ENCODE data around the gene CNTNAP5.

CNTNAP5 gene

GRCh38 chr2:124328397-124328796 lies 303.3 kb downstream of the CNTNAP5 start:
- POLR2A ChIA-PET (ENCODE audit: low non-redundant PET) = no interaction called here

GRCh38 chr2:124333784-124334183 lies 308.7 kb downstream of the CNTNAP5 start:
- no peak for TF ChIP-seq CTCF (conservative IDR thresholded peaks at IDR 0.05; ENCODE audit: low read depth)
- H3K27ac ChIP-seq = no peak overlapping the region
- CTCF ChIA-PET = no interaction called here
- DNase-seq (ENCODE audit: low spot score) = no peak
- POLR2A ChIA-PET (ENCODE audit: low non-redundant PET) = no interaction called here

More at GRCh38 chr2:124328397-124328796, 303.3 kb downstream of the CNTNAP5 start:
- no peak overlapping the region for H3K27ac ChIP-seq
- no peak for DNase-seq (ENCODE audit: low spot score)
- CTCF ChIA-PET = interaction anchor here (0.6 kb wide), 4 partner anchors 10 to 238 kb away, joined by 3 to 4 read pairs (median 3); no protein-coding TSS in a partner anchor
- no peak for TF ChIP-seq CTCF (conservative IDR thresholded peaks at IDR 0.05; ENCODE audit: low read depth)

GRCh38 chr2:124335058-124335457 lies 310.0 kb downstream of the CNTNAP5 start:
- no peak for TF ChIP-seq CTCF (conservative IDR thresholded peaks at IDR 0.05; ENCODE audit: low read depth)
- CTCF ChIA-PET = no interaction called here
- no peak for DNase-seq (ENCODE audit: low spot score)
- POLR2A ChIA-PET (ENCODE audit: low non-redundant PET) = no interaction called here
- no peak overlapping the region for H3K27ac ChIP-seq

- ChIA-PET CTCF (interaction anchor here (0.6 kb wide), 1 partner anchor 11 kb away, joined by 3 read pairs; no protein-coding TSS in a partner anchor), POLR2A (ENCODE audit: low non-redundant PET) (no interaction called here)
- DNase-seq (ENCODE audit: low spot score) = no peak
- no peak overlapping the region for H3K27ac ChIP-seq
- no peak for TF ChIP-seq CTCF (conservative IDR thresholded peaks at IDR 0.05; ENCODE audit: low read depth)
These were observed 314.6 kb downstream of the CNTNAP5 start for GRCh38 chr2:124339709-124340108.

GRCh38 chr2:124343827-124344498 lies 318.9 kb downstream of the CNTNAP5 start:
- no peak for DNase-seq (ENCODE audit: low spot score)
- ChIA-PET CTCF (no interaction called here), POLR2A (ENCODE audit: low non-redundant PET) (no interaction called here)
- no peak for TF ChIP-seq CTCF (conservative IDR thresholded peaks at IDR 0.05; ENCODE audit: low read depth)
- no peak overlapping the region for H3K27ac ChIP-seq

GRCh38 chr2:124347209-124347608 lies 322.1 kb downstream of the CNTNAP5 start:
- H3K27ac ChIP-seq = no peak overlapping the region
- POLR2A ChIA-PET (ENCODE audit: low non-redundant PET) = no interaction called here
- TF ChIP-seq CTCF (conservative IDR thresholded peaks at IDR 0.05; ENCODE audit: low read depth) = no peak
- CTCF ChIA-PET = no interaction called here
- no peak for DNase-seq (ENCODE audit: low spot score)
